ENCODE results near the gene ADIPOR1.

- TF ChIP-seq SIN3A (IDR thresholded peaks at IDR 0.05; ENCODE audit: borderline replicate concordance, insufficient read depth, low read length): no peak
- TF ChIP-seq TAF1 (IDR thresholded peaks at IDR 0.05; ENCODE audit: borderline replicate concordance, insufficient read depth, low read length): no peak
These were observed 38.5 kb downstream of the ADIPOR1 start for GRCh38 chr1:202919615-202920014.

Measured in PFSK-1 (cell line).